Measurements from ENCODE around the gene CCDC12.
A peak's percentile ranks its signal among the peaks of the same experiment; 100 is the strongest.

Gene CCDC12

GRCh38 chr3:46885612-46886011 lies 90.9 kb downstream of the CCDC12 start:
- TF ChIP-seq CREB5 (CRISPR knock-in tag; IDR thresholded peaks at IDR 0.05; ENCODE audit: low read depth) (no peak), ARNTL (CRISPR knock-in tag; IDR thresholded peaks at IDR 0.05; ENCODE audit: borderline replicate concordance, low read depth) (no peak), ISL1 (CRISPR knock-in tag; IDR thresholded peaks at IDR 0.05) (no peak), PATZ1 (CRISPR knock-in tag; IDR thresholded peaks at IDR 0.05; ENCODE audit: borderline replicate concordance) (no peak), ZNF70 (CRISPR knock-in tag; IDR thresholded peaks at IDR 0.05) (no peak), ZNF8 (CRISPR knock-in tag; IDR thresholded peaks at IDR 0.05) (no peak), CSDC2 (CRISPR knock-in tag; IDR thresholded peaks at IDR 0.05) (no peak), ZC3H10 (CRISPR knock-in tag; IDR thresholded peaks at IDR 0.05) (no peak)
- no peak for ATAC-seq

- ATAC-seq, result no peak
- TF ChIP-seq ZNF70 (CRISPR knock-in tag; IDR thresholded peaks at IDR 0.05), result no peak
- no peak for TF ChIP-seq RARB (CRISPR knock-in tag; IDR thresholded peaks at IDR 0.05)
- TF ChIP-seq TOX (CRISPR knock-in tag; IDR thresholded peaks at IDR 0.05; ENCODE audit: borderline replicate concordance), result no peak
- TF ChIP-seq CSRNP3 (CRISPR knock-in tag; IDR thresholded peaks at IDR 0.05), result no peak
- TF ChIP-seq ZNF565 (CRISPR knock-in tag; conservative IDR thresholded peaks at IDR 0.05; ENCODE audit: low read depth), result no peak
- TF ChIP-seq SNAI2 (CRISPR knock-in tag; IDR thresholded peaks at IDR 0.05), result no peak
Measured at GRCh38 chr3:46884929-46885328, 91.6 kb downstream of the CCDC12 start.

- ATAC-seq, result peak; percentile 7; the same call in 1 of the 3 replicates
- TF ChIP-seq PPARA (CRISPR knock-in tag; IDR thresholded peaks at IDR 0.05; ENCODE audit: borderline replicate concordance) (no peak), BACH2 (CRISPR knock-in tag; IDR thresholded peaks at IDR 0.05; ENCODE audit: borderline replicate concordance) (no peak), CSDC2 (CRISPR knock-in tag; IDR thresholded peaks at IDR 0.05) (no peak), SNAI2 (CRISPR knock-in tag; IDR thresholded peaks at IDR 0.05) (no peak), POU6F1 (CRISPR knock-in tag; IDR thresholded peaks at IDR 0.05; ENCODE audit: borderline replicate concordance, low read depth) (no peak), GLIS3 (CRISPR knock-in tag; IDR thresholded peaks at IDR 0.05) (no peak), ZC3H10 (CRISPR knock-in tag; IDR thresholded peaks at IDR 0.05) (no peak), TSHZ2 (CRISPR knock-in tag; IDR thresholded peaks at IDR 0.05) (no peak), ZNF8 (CRISPR knock-in tag; IDR thresholded peaks at IDR 0.05) (no peak), TCF4 (CRISPR knock-in tag; IDR thresholded peaks at IDR 0.05; ENCODE audit: borderline replicate concordance) (no peak), ZNF565 (CRISPR knock-in tag; conservative IDR thresholded peaks at IDR 0.05; ENCODE audit: low read depth) (no peak), TOX (CRISPR knock-in tag; IDR thresholded peaks at IDR 0.05; ENCODE audit: borderline replicate concordance) (no peak), ARNTL (CRISPR knock-in tag; IDR thresholded peaks at IDR 0.05; ENCODE audit: borderline replicate concordance, low read depth) (no peak), ESRRG (CRISPR knock-in tag; IDR thresholded peaks at IDR 0.05) (no peak)
Measured at GRCh38 chr3:46884427-46884826, 92.1 kb downstream of the CCDC12 start.

Measured in SK-N-SH treated with all-trans-retinoic acid at 6 μM for 48 hours (cell line).